Lung (tissue), 12 donors: Measurements from ENCODE around the gene GRIN2A. TPM values are rescaled to one million over a fixed set of nuclear protein-coding genes. Genes with fewer than 3 reads are reported as not detected.

Experiments
- ATAC-seq: fragments of 200-7000 bp; cut with Tn5 transposase; one replicate; pipeline ENCODE4 v1.9.1; 2020; ENCODE audit warnings: moderate number of reproducible peaks; ENCODE audit not compliant: insufficient read depth, low FRiP score
- DNase-seq, 3 donors: peaks; one replicate each; pipeline ENCODE4 v3.0.0-alpha.2; 2013 to 2017
- H3K27ac ChIP-seq, 2 donors: one replicate each; pipeline ENCODE4 v1.5.1; 2013; ENCODE audit warnings: mild to moderate bottlenecking in 2 of 2, moderate library complexity in 2 of 2, control low read depth in 1 of 2, inconsistent platforms in 1 of 2, low read depth in 1 of 2, low read length in 1 of 2
- H3K27me3 ChIP-seq, 3 donors: one replicate each; pipeline ENCODE4 v1.5.1; 2013; ENCODE audit warnings: low read length in 2 of 3; ENCODE audit not compliant: control insufficient read depth in 3 of 3, insufficient read depth in 3 of 3
- H3K36me3 ChIP-seq, 4 donors: one replicate each; pipeline ENCODE4 v1.5.1; 2013; ENCODE audit warnings: low read length in 4 of 4, mild to moderate bottlenecking in 1 of 4, moderate library complexity in 1 of 4; ENCODE audit not compliant: control insufficient read depth in 4 of 4, insufficient read depth in 4 of 4
- H3K4me1 ChIP-seq, 5 donors: one replicate each; pipeline ENCODE4 v1.5.1; 2013; ENCODE audit warnings: low read length in 5 of 5, mild to moderate bottlenecking in 2 of 5, moderate library complexity in 1 of 5; ENCODE audit not compliant: control insufficient read depth in 5 of 5, insufficient read depth in 5 of 5
- H3K4me3 ChIP-seq: one replicate; pipeline ENCODE4 v1.5.1; 2013; ENCODE audit warnings: mild to moderate bottlenecking, control low read depth, moderate library complexity
- H3K9ac ChIP-seq, 2 donors: one replicate each; pipeline ENCODE4 v1.5.1; 2013; ENCODE audit warnings: low read length in 2 of 2, control low read depth in 1 of 2; ENCODE audit not compliant: insufficient read depth in 1 of 2
- H3K9me3 ChIP-seq, 4 donors: one replicate each; pipeline ENCODE4 v1.5.1; 2013; ENCODE audit warnings: low read length in 3 of 4, mild to moderate bottlenecking in 1 of 4, moderate library complexity in 1 of 4; ENCODE audit not compliant: control insufficient read depth in 4 of 4, insufficient read depth in 3 of 4
- WGBS, 2 donors: extraction: QIAGEN DNeasy Blood & Tissue Kit; methylation state at CpG; one replicate each; pipeline ENCODE4 v1.1.7; 2013; 5-methylcytosine and 5-hydroxymethylcytosine counted together
- polyA plus RNA-seq, 2 donors: library from polyadenylated mRNA; stranded (reverse); fragments of 200-250 nt; gene quantifications; one replicate each; pipeline ENCODE4 v1.2.1, GENCODE V29; 2013
- total RNA-seq, 2 donors: library from RNA; depleted of rRNA in 1 of 2; stranded (reverse); fragments of >200 nt in 1 of 2; gene quantifications; one replicate each; pipeline ENCODE4 v1.2.1, GENCODE V29; 2014 to 2021
- TF ChIP-seq, protein P1 (sequence below): IDR thresholded peaks from 2 replicates; pipeline ENCODE4 v1.5.1; 2012; ENCODE audit warnings: mild to moderate bottlenecking; ENCODE audit errors: control extremely low read depth, extremely low read depth
- donor health status: control.
- donor health status: control.
- donor health status: Bipolar disorder and iron deficiency.
- donor health status: healthy.
- donor health status: DM: yes; HTN: yes; CAD: no.

Gene GRIN2A
- total and polyA plus RNA-seq, 4 donors, result 0.02 to 0.37 (median 0.10) TPM

DNA sequence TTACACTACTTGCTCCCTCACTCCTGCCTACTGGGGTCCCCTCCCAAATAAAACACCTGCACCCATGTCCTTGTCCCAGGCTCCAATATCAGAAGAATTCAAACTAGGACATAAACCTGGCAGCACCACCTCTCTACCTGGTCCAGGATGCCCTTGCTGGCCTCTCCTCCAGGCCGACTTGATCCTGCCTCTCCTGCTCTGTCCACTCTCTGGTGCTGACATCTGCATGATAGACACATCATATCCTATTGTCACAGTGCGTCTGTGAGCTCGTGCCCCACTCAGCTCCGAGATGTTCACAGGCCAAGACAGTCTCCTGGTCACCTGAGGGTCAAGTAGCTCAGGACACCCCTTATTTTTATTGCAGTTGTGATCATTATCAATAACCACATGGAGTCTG is 31.5 kb upstream of the GRIN2A start:
- Histone ChIP-seq H3K9me3 (peaks cover 0 to 1% (median 0%) of the 10 kb centered on the region in 4 donors), H3K9ac (no peak overlapping the region), H3K36me3 (no peaks in the 10 kb centered on the region), H3K4me3 (no peak overlapping the region), H3K27ac (no peak overlapping the region), H3K4me1 (no peaks in the 10 kb centered on the region), H3K27me3 (no peaks in the 10 kb centered on the region)
- whole genome bisulfite sequencing, 2 donors, result 79 to 86% methylated on average over 4 of the region's 4 CpGs
- no peak for DNase-seq
- no peak for ATAC-seq
- TF ChIP-seq, protein P1, sequence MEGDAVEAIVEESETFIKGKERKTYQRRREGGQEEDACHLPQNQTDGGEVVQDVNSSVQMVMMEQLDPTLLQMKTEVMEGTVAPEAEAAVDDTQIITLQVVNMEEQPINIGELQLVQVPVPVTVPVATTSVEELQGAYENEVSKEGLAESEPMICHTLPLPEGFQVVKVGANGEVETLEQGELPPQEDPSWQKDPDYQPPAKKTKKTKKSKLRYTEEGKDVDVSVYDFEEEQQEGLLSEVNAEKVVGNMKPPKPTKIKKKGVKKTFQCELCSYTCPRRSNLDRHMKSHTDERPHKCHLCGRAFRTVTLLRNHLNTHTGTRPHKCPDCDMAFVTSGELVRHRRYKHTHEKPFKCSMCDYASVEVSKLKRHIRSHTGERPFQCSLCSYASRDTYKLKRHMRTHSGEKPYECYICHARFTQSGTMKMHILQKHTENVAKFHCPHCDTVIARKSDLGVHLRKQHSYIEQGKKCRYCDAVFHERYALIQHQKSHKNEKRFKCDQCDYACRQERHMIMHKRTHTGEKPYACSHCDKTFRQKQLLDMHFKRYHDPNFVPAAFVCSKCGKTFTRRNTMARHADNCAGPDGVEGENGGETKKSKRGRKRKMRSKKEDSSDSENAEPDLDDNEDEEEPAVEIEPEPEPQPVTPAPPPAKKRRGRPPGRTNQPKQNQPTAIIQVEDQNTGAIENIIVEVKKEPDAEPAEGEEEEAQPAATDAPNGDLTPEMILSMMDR, result no peak

DNA sequence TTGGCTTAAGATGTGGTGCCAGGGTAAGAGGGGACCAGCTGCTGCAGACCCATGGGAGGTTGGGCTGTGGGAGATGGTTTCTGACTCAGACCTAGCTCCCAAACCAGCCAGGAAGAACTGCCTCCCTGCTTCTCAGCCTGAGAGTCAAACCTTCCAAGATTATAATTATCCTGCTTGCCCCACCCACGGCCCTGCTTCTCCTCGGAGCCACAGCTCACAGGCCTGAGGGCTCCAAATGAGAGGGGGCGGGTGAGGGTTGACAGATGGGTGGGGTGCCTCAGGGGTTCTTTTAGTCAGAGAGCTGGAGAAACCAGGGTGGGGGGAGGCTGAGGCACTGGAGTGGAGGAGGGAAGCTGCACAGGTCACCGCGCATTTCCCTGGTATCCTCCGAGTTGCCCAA is 28.7 kb upstream of the GRIN2A start:
- ATAC-seq (no peak), DNase-seq (no peak)
- Histone ChIP-seq H3K9ac (no peak overlapping the region), H3K9me3 (peaks cover 0 to 4% (median 0%) of the 10 kb centered on the region in 4 donors), H3K4me1 (no peaks in the 10 kb centered on the region), H3K4me3 (no peak overlapping the region), H3K27me3 (no peaks in the 10 kb centered on the region), H3K27ac (no peak overlapping the region), H3K36me3 (no peaks in the 10 kb centered on the region)
- WGBS, 2 donors, result 57 to 58% methylated on average over 6 of the region's 6 CpGs
- TF ChIP-seq, protein P1, result no peak

DNA sequence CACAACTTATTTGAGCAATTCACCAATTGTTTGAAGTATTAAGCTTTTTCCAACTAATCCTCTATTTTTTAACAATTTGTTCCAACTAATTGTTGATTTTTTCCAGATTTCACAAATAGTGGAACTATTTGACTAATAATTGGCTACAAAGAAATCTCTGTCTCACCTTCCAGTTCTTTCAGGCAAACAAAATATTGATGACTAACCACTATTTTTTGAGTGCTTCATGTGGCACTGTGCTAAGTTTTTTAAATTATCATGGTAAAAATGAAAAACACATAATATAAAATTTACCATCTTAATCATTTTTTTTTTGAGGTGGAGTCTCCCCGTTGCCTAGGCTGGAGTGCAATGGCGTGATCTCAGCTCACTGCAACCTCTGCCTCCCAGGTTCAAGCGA is 24.6 kb upstream of the GRIN2A start:
- Histone ChIP-seq H3K4me3 (no peak overlapping the region), H3K9me3 (peaks cover 0 to 9% (median 0%) of the 10 kb centered on the region in 4 donors), H3K9ac (no peak overlapping the region), H3K36me3 (no peaks in the 10 kb centered on the region), H3K27ac (no peak overlapping the region), H3K4me1 (no peaks in the 10 kb centered on the region), H3K27me3 (no peaks in the 10 kb centered on the region)
- no peak for DNase-seq
- TF ChIP-seq, protein P1, result no peak
- WGBS, 2 donors, result 91 to 93% methylated on average over 3 of the region's 3 CpGs
- no peak for ATAC-seq

GRCh38 chr16:10206215-10206614 is 24.0 kb upstream of the GRIN2A start:
- Histone ChIP-seq H3K36me3 (no peaks in the 10 kb centered on the region), H3K9ac (no peak overlapping the region), H3K4me3 (no peak overlapping the region), H3K9me3 (peaks cover 0 to 9% (median 0%) of the 10 kb centered on the region in 4 donors), H3K27ac (no peak overlapping the region), H3K4me1 (no peaks in the 10 kb centered on the region), H3K27me3 (no peaks in the 10 kb centered on the region)
- no peak for DNase-seq
- TF ChIP-seq, protein P1, result no peak
- WGBS, 2 donors, result 75 to 88% methylated on average over 1 of the region's 1 CpG
- no peak for ATAC-seq
